Cardiac septum (tissue), 1 donor: ENCODE results near the gene MMP17. TPM values are rescaled to one million over a fixed set of nuclear protein-coding genes. Genes with fewer than 3 reads are reported as not detected.
"Not testable (repeated sequence)": the region's sequence is repeated elsewhere in the genome, so short reads cannot be mapped to it uniquely, and the experiment has no call there.

ENCODE experiments used
- DNase-seq: peaks from one replicate; pipeline ENCODE4 v3.0.0-alpha.2; 2020; ENCODE audit warnings: low spot score
- intact Hi-C: fragments of 100-400 bp; cut with DNase I; formaldehyde crosslinking; loops from one replicate; pipeline ENCODE4 v1.14.0; 2022
- total RNA-seq: library from RNA; stranded (reverse); fragmentation: NEBNext Ultra II Directional; extraction: Animal tissue kit (Norgen Biotek cat#: 25700); gene quantifications from one replicate; pipeline ENCODE4 v1.2.1, GENCODE V29; 2021
- donor health status: DM: no; HTN: no; CAD: no.

The MMP17 gene
- total RNA-seq, 1 donor from 2014 or later: 0.78 TPM

DNA sequence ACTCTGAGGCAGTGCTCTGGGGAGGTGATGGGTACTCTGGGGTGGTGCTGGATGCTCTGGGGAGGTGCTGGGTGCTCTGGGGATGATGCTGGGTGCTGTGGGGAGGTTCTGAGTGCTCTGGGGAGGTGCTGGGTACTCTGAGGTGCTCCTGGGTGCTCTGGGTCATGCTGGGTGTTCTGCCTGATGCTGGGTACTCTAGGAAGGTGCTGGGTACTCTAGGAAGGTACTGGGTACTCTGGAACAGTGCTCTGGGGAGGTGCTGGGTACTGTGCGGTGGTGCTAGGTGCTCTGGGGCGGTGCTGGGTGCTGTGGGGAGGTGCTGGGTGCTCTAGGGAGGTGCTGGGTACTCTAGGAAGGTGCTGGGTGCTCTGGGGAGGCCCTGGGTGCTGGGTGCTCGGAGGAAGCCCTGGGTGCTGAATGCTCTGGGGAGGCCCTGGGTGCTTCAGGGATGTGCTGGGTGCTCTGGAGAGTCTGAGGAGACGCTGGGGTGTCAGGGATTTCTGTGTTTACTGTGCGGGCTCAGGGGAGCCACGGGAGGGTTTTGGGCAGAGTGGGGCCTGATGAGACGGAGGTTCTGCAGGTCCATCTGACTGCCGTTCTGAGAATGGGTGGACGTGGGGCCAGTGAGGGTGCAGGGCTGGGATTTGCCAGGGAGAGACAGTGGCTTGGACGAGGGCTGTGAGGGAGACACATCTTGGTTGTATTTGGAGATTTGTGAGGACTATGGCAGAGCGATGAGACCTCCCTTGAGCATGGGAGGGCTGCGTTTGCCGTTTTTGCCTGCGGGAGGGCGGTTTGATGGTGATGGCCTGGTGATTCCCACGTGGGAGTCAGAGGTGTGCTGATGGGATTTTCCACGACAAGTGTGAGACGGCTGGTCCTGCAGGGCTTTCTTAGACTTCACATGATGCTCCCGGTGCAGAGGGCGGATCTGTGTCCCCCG is 30.0 kb downstream of the MMP17 start:
- intact Hi-C loops: no loop called here
- DNase-seq: no peak

DNA sequence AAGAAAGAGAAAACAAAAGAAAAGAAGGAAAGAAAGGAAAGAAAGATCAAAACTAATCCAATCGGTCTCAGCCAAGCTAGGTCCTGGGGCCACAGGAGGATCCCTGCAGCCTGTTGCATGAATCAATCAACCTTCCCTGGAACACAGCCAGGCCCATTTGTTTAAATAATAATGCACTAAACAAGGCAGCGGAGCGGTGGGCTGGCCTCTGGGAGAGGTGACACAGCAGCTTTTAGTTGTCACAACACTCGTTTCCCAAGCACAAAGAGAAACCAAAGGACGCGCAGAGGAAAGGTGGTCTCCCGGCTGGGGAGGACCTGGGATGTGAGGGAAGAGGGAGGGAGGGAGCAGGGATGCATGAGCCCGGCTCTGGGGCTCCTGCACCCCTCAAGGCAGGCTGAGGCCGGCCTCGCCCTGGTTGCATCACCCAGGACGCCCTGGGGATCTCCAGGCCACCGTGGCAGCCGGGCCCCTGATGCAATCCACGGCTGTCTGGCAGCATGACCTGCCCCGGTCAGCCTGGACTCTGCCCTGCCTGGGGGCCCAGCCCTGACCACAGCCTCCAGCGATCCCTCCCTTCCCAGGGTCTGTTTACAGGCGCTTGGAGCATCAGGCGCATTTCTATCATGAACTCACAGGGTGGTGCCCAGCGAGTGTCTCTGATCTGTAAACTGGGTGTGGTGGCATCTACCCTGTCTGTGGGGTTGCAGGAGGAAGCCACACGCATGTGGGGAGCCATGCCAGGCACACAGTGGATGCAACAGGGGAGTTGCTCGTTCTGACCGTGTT is 32.5 kb downstream of the MMP17 start:
- intact Hi-C loops: no loop called here
- peak; percentile 89 for DNase-seq

DNA sequence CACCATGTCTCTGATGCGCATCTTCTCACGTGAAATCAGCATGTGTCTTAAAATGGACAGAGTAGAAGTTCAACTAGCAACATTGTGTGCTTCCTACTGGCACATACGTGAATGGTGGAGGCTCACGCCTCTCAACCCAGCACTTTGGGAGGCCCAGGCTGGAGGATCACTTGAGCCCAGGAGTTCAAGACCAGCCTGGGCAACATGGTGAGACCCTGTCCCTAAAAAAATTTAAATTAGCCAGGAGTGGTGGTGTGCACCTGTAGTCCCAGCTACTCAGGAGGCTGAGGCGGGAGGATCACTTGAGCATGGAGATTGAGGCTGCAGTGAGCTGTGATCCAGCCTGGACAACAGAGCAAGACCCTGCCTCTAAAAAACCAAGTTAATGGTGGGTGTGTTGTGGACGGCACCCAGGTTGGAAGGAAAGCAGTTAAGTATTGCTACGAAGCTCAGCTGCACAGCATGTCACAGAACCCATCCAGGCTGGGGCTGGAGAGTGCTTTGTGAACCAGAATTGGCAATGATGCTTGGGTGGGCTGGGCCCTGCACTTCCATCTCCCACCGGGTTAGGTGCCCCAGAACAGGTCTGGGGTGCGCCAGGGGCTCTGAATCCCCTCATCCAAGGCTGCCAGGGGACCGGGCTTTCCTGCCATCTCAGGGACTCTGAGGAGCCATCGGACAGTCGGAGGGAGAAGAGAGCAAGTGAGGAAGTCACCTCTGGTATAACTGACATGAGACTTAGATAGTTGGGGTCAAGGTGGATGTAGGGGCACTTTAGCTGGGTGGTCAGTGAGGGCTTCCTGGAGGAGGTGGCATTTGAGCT is 33.3 kb downstream of the MMP17 start:
- intact Hi-C loops: no loop called here

DNA sequence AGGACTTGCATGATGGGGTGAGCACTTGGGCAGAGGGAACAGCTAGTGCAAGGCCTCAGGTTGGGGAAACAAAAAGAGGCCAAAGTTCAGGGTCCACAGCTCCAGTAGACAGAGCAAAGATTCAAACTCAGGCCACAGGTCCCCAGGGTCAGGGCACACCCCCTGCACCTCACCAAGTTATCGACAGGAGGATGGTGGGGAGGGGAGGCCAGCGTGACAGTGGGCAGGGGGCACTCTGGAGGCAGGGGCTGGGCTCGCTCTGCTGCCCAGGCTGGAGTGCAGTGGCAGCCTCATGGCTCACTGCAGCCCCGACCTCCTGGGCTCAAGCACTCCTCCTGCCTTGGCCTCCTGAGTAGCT is 33.9 kb downstream of the MMP17 start:
- DNase-seq: no peak
- intact Hi-C loops: no loop called here

More for the DNA sequence above, 33.3 kb downstream of the MMP17 start:
- no peak for DNase-seq

DNA sequence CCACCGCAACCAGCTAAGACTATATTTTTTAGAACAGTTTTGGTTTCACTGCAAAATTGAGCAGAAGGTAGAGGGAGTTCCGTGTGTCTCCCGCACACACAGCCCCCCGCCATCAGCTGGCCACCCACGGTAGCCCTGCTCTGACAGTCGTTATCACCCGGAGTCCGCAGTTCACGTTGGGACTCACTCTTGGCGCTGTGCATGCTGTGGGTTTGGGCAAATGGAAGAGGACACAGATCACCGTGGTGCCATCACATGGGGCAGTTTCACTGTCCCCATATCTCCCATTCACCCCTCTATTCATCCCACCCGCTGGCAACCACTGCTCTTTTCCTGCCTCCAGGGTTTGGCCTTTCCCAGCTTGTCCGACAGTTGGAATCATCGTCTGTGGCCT is 34.4 kb downstream of the MMP17 start:
- DNase-seq: no peak
- intact Hi-C loops: no loop called here

DNA sequence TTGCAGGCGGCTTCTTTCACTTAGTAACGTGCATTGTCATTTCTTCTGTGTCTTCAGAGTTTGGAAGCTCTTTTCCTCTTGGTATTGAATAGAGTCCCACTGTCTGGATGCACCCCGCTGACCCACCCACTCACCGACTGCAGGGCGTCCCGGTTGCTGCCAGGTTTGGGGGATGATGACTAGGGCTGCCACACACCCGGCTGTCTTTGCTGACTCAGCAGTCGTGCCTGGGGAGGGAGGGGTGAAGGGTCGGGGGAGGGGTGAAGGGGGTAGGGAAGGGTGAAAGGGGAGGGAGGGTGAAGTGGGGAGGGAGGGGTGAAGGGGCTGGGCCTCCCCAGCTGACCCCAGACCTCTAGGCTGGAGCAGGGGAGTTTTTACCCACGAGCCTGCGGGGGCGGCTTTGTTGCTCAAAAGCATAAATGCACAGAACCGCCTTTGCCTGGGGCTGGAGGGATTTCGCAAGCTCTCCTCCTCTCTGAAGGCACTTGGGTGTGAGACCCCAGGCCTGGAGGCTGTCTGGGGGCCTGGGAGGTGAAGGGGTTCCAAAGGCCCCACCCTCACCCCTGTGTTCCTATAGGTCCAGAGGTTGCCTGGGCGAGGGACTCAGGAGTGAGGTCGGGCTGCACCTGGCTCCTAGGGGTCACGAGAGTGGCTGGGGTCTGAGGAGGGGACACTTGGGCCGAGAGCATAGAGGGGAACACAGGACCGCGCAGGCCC is 35.0 kb downstream of the MMP17 start:
- intact Hi-C loops: no loop called here
- DNase-seq: peak; percentile 65

DNA sequence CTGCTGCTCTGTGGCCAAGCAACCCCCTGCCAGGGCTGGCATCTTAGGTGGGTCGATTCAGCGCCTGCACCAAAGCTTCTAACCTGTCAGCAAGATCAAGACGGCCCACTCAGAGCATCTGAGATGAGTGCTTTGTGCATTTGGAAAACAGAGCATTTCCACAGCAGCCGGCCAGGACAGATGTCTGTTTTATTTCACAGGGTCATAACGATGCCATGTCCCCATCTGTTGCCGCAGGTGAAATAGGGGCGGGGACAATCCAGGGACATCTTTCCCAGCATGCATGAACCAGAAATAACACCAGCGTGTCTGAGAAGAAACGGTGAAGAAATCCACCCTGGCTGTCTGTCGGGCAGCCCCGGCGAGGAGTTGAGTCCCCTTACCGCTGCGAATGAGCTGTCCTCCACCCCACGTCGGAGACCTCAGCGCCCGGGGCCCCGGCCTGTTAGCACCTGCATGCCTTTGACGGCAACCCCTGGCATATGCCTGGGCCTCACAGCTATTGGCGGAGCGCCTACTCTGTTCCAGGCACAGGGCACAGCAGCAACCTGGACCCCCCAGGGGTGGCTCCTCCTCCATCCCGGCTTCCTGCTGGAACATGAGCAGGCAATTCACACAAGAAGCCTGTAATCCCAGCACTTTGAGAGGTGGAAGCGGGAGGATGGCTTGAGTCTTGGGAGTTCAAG is 35.7 kb downstream of the MMP17 start:
- peak; percentile 63 for DNase-seq
- intact Hi-C loops: no loop called here

DNA sequence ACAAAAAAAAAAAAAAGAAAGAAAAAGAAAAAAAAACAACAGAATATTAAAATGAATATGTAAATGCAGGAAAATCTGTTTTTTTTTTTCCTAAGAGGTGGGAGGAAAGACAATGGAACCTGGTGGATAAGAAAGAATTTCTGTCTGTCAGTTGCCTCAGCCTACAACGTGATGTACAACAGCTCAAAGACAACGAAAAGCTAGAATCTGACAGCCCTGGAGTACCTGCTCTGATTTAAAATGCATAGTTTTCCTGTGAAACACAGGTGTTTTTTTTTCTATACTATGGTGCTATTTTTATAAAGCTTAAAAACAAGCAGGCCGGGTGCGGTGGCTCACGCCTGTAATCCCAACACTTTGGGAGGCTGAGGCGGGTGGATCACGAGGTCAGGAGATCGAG is 36.3 kb downstream of the MMP17 start:
- intact Hi-C loops: no loop called here
- DNase-seq: no peak

DNA sequence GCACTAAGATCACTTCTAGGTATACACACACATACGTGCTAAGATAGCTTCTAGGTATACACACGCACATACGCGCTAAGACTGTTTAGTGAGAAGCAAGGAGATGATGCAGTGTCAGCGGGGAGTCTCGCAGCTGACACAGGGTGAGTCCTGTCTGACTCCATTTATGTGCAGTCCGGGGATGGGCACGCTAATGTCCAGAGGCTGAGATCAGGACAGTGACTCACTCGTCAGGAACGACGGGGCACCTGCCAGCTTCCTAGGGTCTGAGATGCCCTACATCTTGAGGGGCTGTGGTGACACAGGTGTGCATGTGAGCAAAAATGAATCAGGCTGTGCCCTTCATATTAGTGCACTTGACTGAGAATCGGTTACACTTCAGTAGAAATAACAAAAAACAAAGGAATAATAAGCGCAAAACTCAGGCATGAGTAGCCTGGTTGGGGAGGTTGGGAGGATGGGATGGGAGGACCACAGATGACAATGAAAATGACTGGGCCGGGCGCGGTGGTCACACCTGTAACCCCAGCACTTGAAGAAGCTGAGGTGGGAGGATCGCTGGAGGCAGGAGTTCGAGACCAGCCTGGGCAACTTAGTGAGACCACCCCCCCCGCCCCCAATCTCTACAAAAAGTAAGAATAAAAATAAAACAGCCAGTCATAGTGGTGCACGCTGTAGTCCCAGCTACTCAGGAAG is 37.1 kb downstream of the MMP17 start:
- no peak for DNase-seq
- intact Hi-C loops: no loop called here

DNA sequence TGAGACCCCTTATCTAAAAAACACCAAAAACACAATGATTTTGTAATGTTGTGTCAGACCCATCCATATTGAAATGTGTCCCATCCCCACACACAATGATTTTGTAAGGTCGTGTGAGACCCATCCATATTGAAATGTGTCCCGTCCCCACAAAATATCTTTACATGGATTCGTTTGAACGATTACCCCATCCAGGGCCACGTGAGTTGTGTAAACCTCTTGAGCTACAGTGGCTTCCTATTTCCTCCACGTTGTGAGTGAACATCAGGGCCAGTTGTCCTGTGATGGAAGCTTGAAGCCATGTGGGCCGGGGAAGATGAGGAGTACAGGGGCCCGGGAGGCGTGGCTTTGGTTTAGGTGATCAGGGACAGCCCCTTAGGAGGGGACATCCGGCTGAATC is 39.3 kb downstream of the MMP17 start:
- DNase-seq: no peak
- intact Hi-C loops: no loop called here

DNA sequence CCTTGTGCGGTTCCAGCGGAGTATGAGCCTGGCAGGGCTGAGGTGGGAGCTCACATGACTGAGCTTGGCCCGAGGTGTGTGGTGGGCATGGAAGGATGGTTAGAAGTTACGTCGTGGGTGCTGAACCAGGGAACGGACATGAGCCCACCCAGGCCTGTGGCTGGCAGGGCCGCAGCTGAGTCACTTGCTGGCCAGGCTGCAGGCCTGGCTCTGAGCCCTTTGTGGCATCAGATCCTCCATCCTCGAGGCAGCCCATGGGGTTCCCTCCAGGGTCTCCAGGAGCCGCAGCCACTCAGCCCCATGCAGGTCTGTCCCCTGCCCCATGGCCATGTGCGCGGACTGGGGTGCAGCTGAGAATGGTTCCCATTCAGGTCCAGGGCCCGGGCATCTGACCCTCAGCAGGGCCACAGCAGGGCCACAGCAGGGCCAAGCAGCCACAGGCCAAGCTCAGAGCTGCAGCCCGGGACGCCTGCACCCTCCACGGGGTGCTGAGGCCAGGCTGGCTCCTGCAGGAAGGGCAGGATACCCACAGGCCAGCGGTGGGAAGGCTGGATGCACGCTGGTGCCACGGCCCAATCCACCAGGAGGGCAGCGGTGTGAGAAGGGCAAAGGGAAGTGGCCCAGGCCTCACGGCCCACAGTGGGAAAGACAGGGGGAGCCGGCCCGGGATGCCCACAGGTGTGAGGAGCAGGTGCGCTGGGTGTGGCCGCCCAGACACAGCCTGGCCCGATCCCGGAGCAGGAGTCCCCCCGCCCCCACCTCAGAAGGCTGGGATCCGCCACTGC is 39.9 kb downstream of the MMP17 start:
- intact Hi-C loops: no loop called here
- DNase-seq: no peak

DNA sequence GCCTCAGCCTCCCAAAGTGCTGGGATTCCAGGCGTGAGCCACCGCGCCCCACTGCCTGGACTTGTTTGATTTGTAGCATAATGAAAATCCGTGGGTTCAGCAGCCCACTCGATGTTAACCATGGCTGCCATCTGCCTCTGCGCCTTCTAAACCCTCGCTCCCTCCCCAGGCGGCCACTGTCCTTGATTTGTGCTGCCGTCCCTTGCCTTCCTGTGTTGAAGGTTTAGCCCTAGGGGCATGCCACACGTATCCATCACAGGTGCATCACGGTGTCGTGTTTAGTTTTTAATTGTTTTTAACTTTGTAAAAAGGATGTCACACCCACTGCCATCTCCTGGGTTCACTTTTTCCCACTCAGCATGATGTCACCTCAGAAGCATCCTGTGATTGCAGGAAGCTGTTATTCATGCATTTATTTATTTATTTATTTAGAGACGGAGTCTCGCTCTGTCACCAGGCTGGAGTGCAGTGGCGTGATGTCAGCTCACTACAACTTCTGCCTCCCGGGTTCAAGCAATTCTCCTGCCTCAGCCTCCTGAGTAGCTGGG is 41.8 kb downstream of the MMP17 start:
- intact Hi-C loops: no loop called here
- no peak for DNase-seq

DNA sequence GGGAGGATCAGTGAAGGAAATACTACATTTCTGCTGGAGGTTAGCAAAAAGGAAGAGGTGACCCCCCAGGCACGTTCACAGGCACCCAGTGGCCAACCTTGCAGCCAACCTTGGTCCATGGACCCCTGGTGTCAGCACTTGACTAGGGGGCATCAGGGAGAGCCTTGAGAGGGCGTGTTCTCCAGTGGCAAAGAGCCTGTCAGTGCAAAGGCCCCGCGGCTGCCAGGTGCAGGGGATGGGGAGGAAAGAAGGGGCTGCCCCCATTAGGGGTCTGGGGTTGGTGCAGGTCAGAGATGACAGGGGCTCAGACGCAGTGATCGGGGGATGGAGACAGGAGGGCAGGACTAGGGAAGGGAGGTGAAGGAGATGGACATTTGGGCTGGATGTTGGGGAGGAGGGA is 43.5 kb downstream of the MMP17 start:
- DNase-seq: no peak

DNA sequence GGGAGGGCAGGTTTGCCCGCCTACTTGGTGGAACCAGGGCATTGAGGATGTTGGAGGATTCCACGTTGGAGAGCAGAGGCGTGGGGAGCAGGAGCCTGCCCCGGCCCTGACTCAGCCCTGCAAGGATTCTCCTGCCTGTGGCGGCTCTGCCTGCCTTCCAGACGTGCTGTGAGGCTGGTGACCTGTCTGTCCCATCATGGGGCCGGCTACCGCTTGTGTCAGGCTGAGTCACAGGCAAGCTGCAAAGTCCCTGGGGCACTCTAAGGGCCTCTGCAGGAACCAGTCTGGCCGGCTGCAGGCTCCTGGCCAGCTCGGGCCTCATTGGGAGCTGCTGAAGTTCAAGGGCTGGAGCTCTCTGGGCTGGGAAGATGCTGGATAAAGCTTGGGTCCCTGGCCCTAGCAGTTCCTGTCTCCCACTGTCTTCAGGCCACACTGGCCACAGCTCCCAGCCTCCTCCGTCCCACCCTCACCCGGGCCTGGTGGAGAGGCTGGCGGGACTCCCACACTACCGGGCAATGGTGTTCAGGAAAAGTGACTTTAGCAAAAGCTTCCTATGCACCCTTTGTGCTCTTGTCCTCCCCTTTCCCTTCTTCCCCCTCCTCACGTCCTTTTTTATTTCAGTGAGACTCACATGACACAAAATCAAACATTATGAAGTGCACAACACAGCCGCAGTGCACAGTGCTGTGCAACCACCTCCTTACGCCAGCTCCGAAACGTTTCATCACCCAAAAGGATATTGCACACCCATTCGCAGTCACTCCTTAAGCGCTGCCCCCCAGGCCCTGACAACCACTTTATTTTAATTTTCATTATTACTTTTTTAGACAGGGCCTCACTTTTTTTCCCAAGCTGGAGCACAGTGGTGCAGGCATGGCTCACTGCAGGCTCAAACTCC is 44.2 kb downstream of the MMP17 start:
- intact Hi-C loops: no loop called here
- DNase-seq: no peak

More for the DNA sequence above, 43.5 kb downstream of the MMP17 start:
- intact Hi-C loops: no loop called here

DNA sequence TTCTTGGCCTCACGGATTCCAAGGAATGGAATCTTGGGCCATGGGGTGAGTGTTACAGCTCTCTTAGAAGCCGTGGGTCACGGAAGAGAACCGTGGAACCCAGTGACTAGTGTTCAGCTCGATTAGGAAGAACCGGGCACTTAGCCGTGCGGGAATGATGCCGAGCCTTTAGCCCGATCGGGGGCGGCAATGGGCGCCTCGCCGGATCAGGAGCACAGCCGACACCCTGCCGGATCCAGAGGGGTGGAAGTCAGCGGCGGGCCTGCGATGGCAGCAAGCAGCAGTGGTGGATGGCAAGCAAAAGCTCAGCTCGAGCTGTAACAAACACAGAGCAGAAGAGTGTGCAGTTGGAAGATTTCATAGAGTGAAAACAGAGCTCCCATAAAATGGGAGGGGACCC is 45.1 kb downstream of the MMP17 start:
- intact Hi-C loops: no loop called here
- no peak for DNase-seq

DNA sequence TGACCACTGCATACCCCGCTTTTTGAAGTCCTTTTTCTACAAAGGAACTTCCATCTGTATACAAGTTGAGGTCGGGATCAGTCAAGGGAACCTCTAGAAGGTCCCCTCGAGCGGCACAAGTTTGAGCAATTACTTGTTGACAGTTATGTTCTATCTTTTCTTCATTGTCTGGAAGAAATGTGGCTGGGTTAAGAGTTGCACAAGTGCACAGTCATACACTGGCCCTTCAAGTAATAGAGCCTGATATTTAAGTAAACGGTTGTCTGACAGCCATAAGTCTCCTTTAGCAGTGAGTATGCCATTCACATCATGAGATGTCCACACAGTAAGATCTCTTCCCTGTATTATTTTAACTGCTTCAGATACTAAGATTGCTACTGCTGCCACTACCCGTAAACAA is 46.8 kb downstream of the MMP17 start:
- DNase-seq, intact Hi-C loops: not testable (repeated sequence)
